Body of pancreas (tissue), 4 donors: Measurements from ENCODE around the gene TMEM233. TPM values are rescaled to one million over a fixed set of nuclear protein-coding genes. Genes with fewer than 3 reads are reported as not detected.

Experiments used
- ATAC-seq: fragments of 150-250 bp; one replicate; pipeline ENCODE4 v1.9.1; 2016
- DNase-seq, 4 donors: peaks; one replicate each; pipeline ENCODE4 v3.0.0-alpha.2; 2019
- H3K27ac ChIP-seq, 4 donors: fragments of 200-600 bp; sonication (generic); 1 replicate in 3 of 4; 2 replicates in 1 of 4; pipeline versions ENCODE4 v1.5.1 to v1.6.1; 2016 to 2019; ENCODE audit warnings: mild to moderate bottlenecking in 1 of 4, mixed read lengths in 1 of 4, moderate library complexity in 1 of 4
- H3K27me3 ChIP-seq, 2 donors: fragments of 200-600 bp; sonication (generic); one replicate each; pipeline ENCODE4 v1.6.0; 2016; ENCODE audit warnings: mild to moderate bottlenecking in 1 of 2
- H3K36me3 ChIP-seq, 2 donors: fragments of 200-600 bp; sonication (generic); replicated peaks in 1 of 2; 2 replicates each; pipeline ENCODE4 v1.5.1; 2016; ENCODE audit warnings: low read depth in 2 of 2; ENCODE audit not compliant: insufficient read depth in 1 of 2
- H3K4me1 ChIP-seq: fragments of 200-600 bp; sonication (generic); one replicate; pipeline ENCODE4 v1.6.0; 2016
- H3K4me3 ChIP-seq, 2 donors: fragments of 200-600 bp; sonication (generic); 1 replicate in 1 of 2; 2 replicates in 1 of 2; pipeline ENCODE4 v1.5.1; 2016 to 2019
- H3K9me3 ChIP-seq, 3 donors: fragments of 200-600 bp; sonication (generic); 1 replicate in 2 of 3; 2 replicates in 1 of 3; pipeline ENCODE4 v1.5.1; 2016
- POLR2A ChIP-seq, 3 donors: fragments of 450-650 bp; IDR thresholded peaks; one replicate each; pipeline ENCODE4 v1.6.1; 2016; ENCODE audit warnings: antibody characterized with exemption in 3 of 3, mild to moderate bottlenecking in 2 of 3
- WGBS, 2 donors: methylation state at CpG; one replicate each; pipeline ENCODE4 v1.1.5; 2017; 5-methylcytosine and 5-hydroxymethylcytosine counted together
- intact Hi-C: fragments of 100-400 bp; cut with DNase I; formaldehyde crosslinking; loops from one replicate; pipeline ENCODE4 v1.15.1; 2023
- total RNA-seq, 2 donors: library from RNA; depleted of rRNA; stranded (reverse); fragments of >200 nt; gene quantifications; one replicate each; pipeline ENCODE4 v1.1.0, GENCODE V29; 2016
- TF ChIP-seq, protein P1 (sequence below), 7 experiments: fragments of 450-650 bp in 4 of 7; fragments of 200-600 bp in 3 of 7; sonication (generic) in 3 of 7; IDR thresholded peaks; one replicate each; pipeline ENCODE4 v1.5.1; 2016 to 2019; ENCODE audit warnings: antibody characterized with exemption in 7 of 7

TMEM233 gene
- total RNA-seq, 2 donors from 2014 or later = under 0.01 TPM; not detected in 1

DNA sequence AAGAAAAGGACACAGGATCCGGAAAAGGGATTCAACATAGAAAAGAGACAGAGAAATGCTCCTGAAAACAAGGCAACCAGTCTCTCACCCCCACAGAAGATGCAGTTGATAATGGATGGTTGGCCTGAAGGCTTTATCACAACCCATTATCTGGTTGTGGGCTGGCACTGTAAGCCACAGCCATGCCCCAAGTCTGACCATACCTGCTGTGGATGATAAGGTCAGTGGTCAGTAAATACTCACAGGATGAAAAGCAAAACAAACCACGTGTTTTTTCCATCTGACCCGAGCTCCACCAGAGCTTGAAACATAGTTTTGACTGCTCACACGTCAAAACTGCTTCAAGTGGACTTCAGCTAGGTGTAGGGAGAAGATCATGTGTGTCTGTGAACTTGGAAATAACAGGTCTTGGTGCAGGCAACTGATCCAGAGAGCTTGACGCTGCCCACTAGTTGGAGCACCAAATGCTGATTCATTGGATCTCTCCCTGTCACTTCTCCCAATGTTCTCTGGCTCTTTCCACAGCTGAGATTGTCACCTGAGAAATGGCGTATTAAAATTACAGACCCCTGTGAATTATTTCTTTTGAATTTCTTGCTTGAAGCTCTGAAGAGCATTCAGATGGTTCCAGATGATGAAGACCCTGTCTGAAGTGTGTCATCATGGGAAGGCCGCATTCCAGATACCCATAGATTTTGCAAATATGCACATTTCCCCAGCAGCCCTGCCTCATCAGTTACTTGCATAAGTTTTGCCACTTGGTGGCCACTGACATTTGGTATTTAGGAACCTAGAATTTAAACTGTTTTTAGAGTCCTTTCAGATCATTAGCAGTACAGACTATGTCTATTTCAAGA is 8.5 kb downstream of the TMEM233 start:
- Histone ChIP-seq H3K36me3 (no peaks in the 10 kb centered on the region), H3K4me1 (no peaks in the 10 kb centered on the region), H3K4me3 (no peak overlapping the region), H3K27me3 (no peaks in the 10 kb centered on the region), H3K27ac (no peak overlapping the region), H3K9me3 (no peaks in the 10 kb centered on the region)
- DNase-seq = no peak
- no peak for ATAC-seq
- WGBS, 2 donors = 55 to 68% methylated on average over 6 to 7 of the region's 7 CpGs
- intact Hi-C loops = no loop called here
- TF ChIP-seq, protein P1, sequence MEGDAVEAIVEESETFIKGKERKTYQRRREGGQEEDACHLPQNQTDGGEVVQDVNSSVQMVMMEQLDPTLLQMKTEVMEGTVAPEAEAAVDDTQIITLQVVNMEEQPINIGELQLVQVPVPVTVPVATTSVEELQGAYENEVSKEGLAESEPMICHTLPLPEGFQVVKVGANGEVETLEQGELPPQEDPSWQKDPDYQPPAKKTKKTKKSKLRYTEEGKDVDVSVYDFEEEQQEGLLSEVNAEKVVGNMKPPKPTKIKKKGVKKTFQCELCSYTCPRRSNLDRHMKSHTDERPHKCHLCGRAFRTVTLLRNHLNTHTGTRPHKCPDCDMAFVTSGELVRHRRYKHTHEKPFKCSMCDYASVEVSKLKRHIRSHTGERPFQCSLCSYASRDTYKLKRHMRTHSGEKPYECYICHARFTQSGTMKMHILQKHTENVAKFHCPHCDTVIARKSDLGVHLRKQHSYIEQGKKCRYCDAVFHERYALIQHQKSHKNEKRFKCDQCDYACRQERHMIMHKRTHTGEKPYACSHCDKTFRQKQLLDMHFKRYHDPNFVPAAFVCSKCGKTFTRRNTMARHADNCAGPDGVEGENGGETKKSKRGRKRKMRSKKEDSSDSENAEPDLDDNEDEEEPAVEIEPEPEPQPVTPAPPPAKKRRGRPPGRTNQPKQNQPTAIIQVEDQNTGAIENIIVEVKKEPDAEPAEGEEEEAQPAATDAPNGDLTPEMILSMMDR (IDR thresholded peaks at IDR 0.05) = no peak
- TF ChIP-seq POLR2A (IDR thresholded peaks at IDR 0.05) = no peak

DNA sequence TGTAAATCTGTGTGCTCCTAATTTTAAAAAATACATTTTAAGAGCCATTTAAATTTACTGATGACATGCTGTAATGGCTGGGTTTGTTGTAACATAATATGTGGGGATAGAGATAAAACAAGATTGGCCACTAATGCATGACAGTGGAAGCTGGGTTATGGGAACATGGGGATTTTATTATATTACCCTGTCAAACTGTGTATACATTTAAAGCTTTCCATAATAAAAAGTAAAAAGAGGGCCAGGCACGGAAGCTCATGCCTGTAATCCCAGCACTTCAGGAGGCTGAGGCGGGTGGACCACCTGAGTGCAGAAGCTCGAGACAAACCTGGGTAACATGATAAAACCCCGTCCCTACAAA is 9.1 kb downstream of the TMEM233 start:
- ATAC-seq = no peak
- H3K4me3 ChIP-seq = no peak overlapping the region
- H3K4me1 ChIP-seq = no peaks in the 10 kb centered on the region
- no peaks in the 10 kb centered on the region for H3K27me3 ChIP-seq
- DNase-seq = no peak
- no peak for TF ChIP-seq POLR2A (IDR thresholded peaks at IDR 0.05)
- TF ChIP-seq, protein P1 (IDR thresholded peaks at IDR 0.05) = no peak
- H3K9me3 ChIP-seq = no peaks in the 10 kb centered on the region
- WGBS, 2 donors = 80 to 90% methylated on average over 4 of the region's 4 CpGs
- intact Hi-C loops = no loop called here
- H3K27ac ChIP-seq = no peak overlapping the region
- no peaks in the 10 kb centered on the region for H3K36me3 ChIP-seq

- intact Hi-C loops = no loop called here
- no peak for TF ChIP-seq POLR2A (IDR thresholded peaks at IDR 0.05)
- TF ChIP-seq, protein P1 (IDR thresholded peaks at IDR 0.05) = no peak
- H3K4me1 ChIP-seq = no peaks in the 10 kb centered on the region
- WGBS, 2 donors = 12 to 39% methylated on average over 2 of the region's 2 CpGs
- H3K4me3 ChIP-seq = no peak overlapping the region
- no peaks in the 10 kb centered on the region for H3K36me3 ChIP-seq
- no peak for ATAC-seq
- no peaks in the 10 kb centered on the region for H3K27me3 ChIP-seq
- H3K27ac ChIP-seq = no peak overlapping the region
- DNase-seq = no peak
- H3K9me3 ChIP-seq = no peaks in the 10 kb centered on the region
Observed at GRCh38 chr12:119603767-119604166, 10.2 kb downstream of the TMEM233 start.

DNA sequence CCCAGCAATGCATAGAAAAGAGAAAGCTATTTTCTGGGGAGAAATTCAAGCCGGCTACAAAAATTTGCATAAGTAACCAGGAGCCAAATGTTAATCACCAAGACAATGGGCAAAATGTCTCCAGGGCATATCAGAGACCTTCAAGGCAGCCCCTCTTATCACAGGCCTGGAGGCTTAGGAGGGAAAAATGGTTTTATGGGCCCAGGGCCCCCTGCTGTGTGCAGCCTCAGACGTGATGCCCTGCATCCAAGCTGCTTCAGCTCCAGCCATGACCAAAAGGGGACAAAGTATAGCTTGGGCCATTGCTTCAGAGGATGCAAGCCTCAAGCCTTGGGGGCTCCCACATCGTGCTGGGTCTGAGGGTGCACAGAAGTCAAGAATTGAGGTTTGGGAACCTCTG is 15.8 kb downstream of the TMEM233 start:
- Histone ChIP-seq H3K9me3 (no peaks in the 10 kb centered on the region), H3K4me1 (no peaks in the 10 kb centered on the region), H3K36me3 (no peaks in the 10 kb centered on the region), H3K4me3 (no peak overlapping the region), H3K27ac (no peak overlapping the region), H3K27me3 (no peaks in the 10 kb centered on the region)
- TF ChIP-seq POLR2A (IDR thresholded peaks at IDR 0.05) = no peak
- TF ChIP-seq, protein P1 (IDR thresholded peaks at IDR 0.05) = no peak
- intact Hi-C loops = no loop called here
- WGBS, 2 donors = 44 to 61% methylated on average over 3 of the region's 3 CpGs
- DNase-seq = no peak
- no peak for ATAC-seq
